UCSD-AML1 (cell line): ENCODE data around the gene CYP46A1.

Source experiments
- DNase-seq: peaks from one replicate; lab custom pipeline; 2025; ENCODE audit not compliant: unreplicated experiment; lab: John Stamatoyannopoulos, UW

Gene CYP46A1

GRCh38 chr14:99774556-99775307, 90.6 kb downstream of the CYP46A1 start:
- no peak for DNase-seq

- no peak for DNase-seq
Measured at GRCh38 chr14:99775351-99775750, 91.3 kb downstream of the CYP46A1 start.
